Prostate gland (tissue), 2 donors: ENCODE data around the gene WWOX. TPM values are rescaled to one million over a fixed set of nuclear protein-coding genes. Genes with fewer than 3 reads are reported as not detected.

Experiments used
- DNase-seq: peaks from one replicate; pipeline ENCODE4 v3.0.0-alpha.2; 2019; ENCODE audit warnings: low spot score
- H3K27ac ChIP-seq, 2 donors: fragments of 200-600 bp; sonication (generic); 2 replicates each; pipeline ENCODE4 v1.5.1; 2017 to 2019
- H3K27me3 ChIP-seq: fragments of 200-600 bp; sonication (generic); replicated peaks from 2 replicates; pipeline ENCODE4 v1.5.1; 2019; ENCODE audit not compliant: insufficient read depth
- H3K36me3 ChIP-seq, 2 donors: fragments of 200-600 bp; sonication (generic); 1 replicate in 1 of 2; 2 replicates in 1 of 2; pipeline versions ENCODE4 v1.5.1 to v1.8.1; 2017 to 2019
- H3K4me1 ChIP-seq: fragments of 200-600 bp; sonication (generic); replicated peaks from 2 replicates; pipeline ENCODE4 v1.5.1; 2019
- H3K4me3 ChIP-seq, 2 donors: fragments of 200-600 bp; sonication (generic); 2 replicates each; pipeline ENCODE4 v1.5.1; 2017 to 2019
- H3K9me3 ChIP-seq: fragments of 200-600 bp; sonication (generic); 2 replicates; pipeline ENCODE4 v1.5.1; 2017
- POLR2A ChIP-seq: fragments of 450-650 bp; IDR thresholded peaks from one replicate; pipeline ENCODE4 v1.6.1; 2016; ENCODE audit warnings: antibody characterized with exemption, mild to moderate bottlenecking
- POLR2AphosphoS5 ChIP-seq: sonication (generic); formaldehyde crosslinking; IDR thresholded peaks from one replicate; pipeline ENCODE4 v1.6.1; 2017; ENCODE audit warnings: antibody characterized with exemption
- WGBS: methylation state at CpG from one replicate; pipeline ENCODE4 v1.1.5; 2018; 5-methylcytosine and 5-hydroxymethylcytosine counted together
- intact Hi-C: fragments of 100-400 bp; cut with DNase I; formaldehyde crosslinking; loops from one replicate; pipeline ENCODE4 v1.14.2; 2022
- total RNA-seq, 2 donors: library from RNA; depleted of rRNA; stranded (reverse); fragments of >200 nt; gene quantifications; one replicate each; pipeline ENCODE4 v1.1.0, GENCODE V29; 2016
- TF ChIP-seq, protein P1 (sequence below), 4 experiments: fragments of 200-600 bp in 2 of 4; fragments of 450-650 bp in 2 of 4; sonication (generic) in 2 of 4; IDR thresholded peaks; 1 replicate in 3 of 4; 2 replicates in 1 of 4; pipeline ENCODE4 v1.5.1; 2016 to 2019; ENCODE audit warnings: antibody characterized with exemption in 4 of 4, mild to moderate bottlenecking in 2 of 4, moderate library complexity in 2 of 4

The WWOX gene
- total RNA-seq, 2 donors from 2014 or later: 93.2 to 99.4 TPM

DNA sequence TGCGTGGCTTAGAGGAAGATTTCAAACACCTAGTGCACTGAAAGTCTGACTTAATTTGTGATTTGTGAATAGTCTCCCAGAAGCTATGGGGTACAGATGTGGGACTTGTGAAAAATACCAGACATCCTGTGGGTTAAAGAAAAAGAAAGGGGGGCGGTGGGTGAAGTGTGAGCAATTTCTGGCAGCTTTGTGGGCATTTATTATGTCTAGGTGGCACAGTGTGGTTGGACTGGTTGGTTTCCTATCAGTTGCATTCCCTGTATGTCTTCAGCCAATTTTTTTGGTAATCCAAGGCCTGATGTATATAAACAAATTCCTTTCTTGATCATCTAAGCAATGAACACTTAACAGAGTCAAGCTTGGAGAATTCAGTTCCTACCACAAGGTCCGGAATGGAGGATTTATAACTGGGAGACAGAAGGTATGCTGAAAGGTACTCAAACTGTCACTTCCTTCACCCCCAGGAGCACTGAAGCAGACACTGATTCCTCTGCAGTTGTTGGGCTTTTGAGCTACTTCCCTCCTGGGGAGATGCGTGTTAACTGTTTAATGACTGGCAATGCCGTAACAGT, 211.6 kb downstream of the WWOX start:
- 72% methylated on average over 5 of the region's 5 CpGs for WGBS
- Histone ChIP-seq H3K36me3 (no peaks in the 10 kb centered on the region), H3K4me1 (no peaks in the 10 kb centered on the region), H3K27ac (no peak overlapping the region), H3K9me3 (no peaks in the 10 kb centered on the region), H3K4me3 (no peak overlapping the region), H3K27me3 (no peaks in the 10 kb centered on the region)
- intact Hi-C loops: no loop called here
- TF ChIP-seq POLR2A: no peak
- no peak for TF ChIP-seq POLR2AphosphoS5
- TF ChIP-seq, protein P1, sequence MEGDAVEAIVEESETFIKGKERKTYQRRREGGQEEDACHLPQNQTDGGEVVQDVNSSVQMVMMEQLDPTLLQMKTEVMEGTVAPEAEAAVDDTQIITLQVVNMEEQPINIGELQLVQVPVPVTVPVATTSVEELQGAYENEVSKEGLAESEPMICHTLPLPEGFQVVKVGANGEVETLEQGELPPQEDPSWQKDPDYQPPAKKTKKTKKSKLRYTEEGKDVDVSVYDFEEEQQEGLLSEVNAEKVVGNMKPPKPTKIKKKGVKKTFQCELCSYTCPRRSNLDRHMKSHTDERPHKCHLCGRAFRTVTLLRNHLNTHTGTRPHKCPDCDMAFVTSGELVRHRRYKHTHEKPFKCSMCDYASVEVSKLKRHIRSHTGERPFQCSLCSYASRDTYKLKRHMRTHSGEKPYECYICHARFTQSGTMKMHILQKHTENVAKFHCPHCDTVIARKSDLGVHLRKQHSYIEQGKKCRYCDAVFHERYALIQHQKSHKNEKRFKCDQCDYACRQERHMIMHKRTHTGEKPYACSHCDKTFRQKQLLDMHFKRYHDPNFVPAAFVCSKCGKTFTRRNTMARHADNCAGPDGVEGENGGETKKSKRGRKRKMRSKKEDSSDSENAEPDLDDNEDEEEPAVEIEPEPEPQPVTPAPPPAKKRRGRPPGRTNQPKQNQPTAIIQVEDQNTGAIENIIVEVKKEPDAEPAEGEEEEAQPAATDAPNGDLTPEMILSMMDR (IDR thresholded peaks at IDR 0.05): no peak
- no peak for DNase-seq

DNA sequence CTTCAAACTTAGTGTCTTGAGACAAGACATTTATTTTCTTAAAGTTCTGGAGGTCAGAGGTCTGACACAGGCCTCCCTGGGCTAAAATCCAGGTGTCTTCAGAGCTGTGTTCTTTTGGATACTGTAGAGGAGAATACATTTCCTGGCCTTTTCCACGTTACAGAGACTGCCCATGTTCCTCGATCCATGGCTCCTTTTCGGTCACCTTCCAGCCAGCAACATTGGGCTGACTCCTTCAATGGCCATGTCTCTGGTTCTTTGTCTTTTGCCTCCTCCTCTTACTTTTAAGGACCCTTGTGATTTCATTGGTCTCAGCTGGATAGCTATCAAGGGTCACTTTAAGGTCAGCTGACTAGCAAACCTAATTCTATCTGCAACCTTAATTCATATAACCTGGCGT, 212.4 kb downstream of the WWOX start:
- Histone ChIP-seq H3K9me3 (no peaks in the 10 kb centered on the region), H3K4me1 (no peaks in the 10 kb centered on the region), H3K27me3 (no peaks in the 10 kb centered on the region), H3K27ac (no peak overlapping the region), H3K4me3 (no peak overlapping the region), H3K36me3 (no peaks in the 10 kb centered on the region)
- TF ChIP-seq POLR2AphosphoS5: no peak
- TF ChIP-seq POLR2A: no peak
- TF ChIP-seq, protein P1 (IDR thresholded peaks at IDR 0.05): no peak
- DNase-seq: no peak
- intact Hi-C loops: no loop called here
- WGBS: 91% methylated on average over 4 of the region's 4 CpGs

DNA sequence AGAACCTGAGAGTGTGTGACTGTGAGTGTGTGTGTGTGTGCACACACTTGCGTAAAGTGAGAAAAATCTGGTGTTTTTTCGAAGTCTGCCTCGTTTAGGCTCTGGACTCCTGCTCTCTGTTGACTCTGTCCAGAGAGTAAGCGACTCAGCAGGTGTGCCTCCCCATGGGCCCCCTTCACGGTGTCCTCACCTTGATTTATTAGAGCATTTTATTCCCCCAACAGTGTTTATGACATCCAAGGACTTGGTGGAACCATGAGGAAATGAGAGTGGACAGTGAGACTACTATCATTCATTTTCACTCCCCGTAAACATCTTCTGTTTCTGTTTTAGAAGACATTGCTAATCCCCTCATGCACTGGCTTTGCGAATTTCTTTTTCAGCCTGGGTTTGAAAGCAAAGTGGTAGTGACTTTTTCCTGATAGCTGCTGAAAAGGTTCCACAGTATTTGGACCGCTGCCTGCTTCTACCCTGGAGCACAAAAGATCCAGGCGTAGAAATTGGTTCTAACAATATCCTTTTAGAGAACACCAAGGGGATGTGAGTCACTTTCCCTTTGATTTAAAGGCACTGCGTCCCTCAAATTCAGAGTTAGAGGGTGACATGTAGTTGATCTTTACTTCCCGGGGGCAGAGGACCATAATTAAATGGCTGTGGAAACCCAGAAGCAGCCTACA, 218.2 kb downstream of the WWOX start:
- Histone ChIP-seq H3K27me3 (no peaks in the 10 kb centered on the region), H3K36me3 (no peaks in the 10 kb centered on the region), H3K9me3 (no peaks in the 10 kb centered on the region), H3K4me3 (no peak overlapping the region), H3K4me1 (no peaks in the 10 kb centered on the region), H3K27ac (no peak overlapping the region)
- TF ChIP-seq POLR2A: no peak
- TF ChIP-seq, protein P1 (IDR thresholded peaks at IDR 0.05): no peak
- no peak for TF ChIP-seq POLR2AphosphoS5
- 60% methylated on average over 11 of the region's 11 CpGs for WGBS
- DNase-seq: no peak
- intact Hi-C loops: no loop called here

DNA sequence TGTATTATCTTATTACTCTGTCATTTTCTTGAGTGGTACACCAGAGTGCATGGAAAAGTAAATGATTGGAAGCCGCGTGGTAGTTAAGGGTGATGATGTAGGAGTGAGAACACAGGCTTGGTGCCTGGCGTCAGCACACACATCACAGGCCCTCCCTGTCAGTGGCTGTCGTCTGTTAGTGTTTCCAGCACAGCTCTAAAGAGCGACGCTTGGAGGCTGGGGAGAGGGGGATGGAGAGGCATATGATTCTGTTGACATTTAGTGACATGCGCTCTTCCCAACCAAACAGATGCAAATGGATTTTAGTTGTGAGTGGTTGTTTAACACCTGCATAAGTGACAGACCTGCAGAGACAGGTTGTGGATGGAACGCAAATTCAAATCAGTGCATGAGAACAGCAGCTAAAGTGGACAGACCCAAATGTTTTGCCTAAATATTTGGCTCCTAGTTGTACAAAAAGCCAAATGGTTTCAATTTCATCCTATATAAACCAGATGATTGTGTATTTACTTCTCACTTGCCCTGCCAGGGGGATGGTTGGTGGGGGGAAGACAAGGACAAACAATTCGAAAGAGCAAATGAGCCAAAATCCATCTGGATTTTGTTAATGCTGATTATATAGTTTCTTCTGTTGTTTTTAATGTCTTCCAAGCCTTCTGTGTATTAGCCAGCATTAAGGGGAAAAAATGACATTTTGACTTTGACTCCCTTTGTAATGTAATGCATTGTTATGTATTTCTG, 222.3 kb downstream of the WWOX start:
- intact Hi-C loops: no loop called here
- no peaks in the 10 kb centered on the region for H3K4me1 ChIP-seq
- no peak for DNase-seq
- no peaks in the 10 kb centered on the region for H3K9me3 ChIP-seq
- H3K27me3 ChIP-seq: no peaks in the 10 kb centered on the region
- no peaks in the 10 kb centered on the region for H3K36me3 ChIP-seq
- 87% methylated on average over 9 of the region's 9 CpGs for WGBS
- H3K27ac ChIP-seq: no peak overlapping the region
- no peak overlapping the region for H3K4me3 ChIP-seq
- TF ChIP-seq POLR2AphosphoS5: no peak
- no peak for TF ChIP-seq POLR2A
- TF ChIP-seq, protein P1 (IDR thresholded peaks at IDR 0.05): no peak
